Calu3 (cell line): ENCODE data around the gene MOXD1. TPM values are rescaled to one million over a fixed set of nuclear protein-coding genes. Genes with fewer than 3 reads are reported as not detected.

ENCODE experiments used
- BruUV-seq: library from RNA; stranded (reverse); fragments of 400-500 nt; replicated peaks from 2 replicates; lab custom pipeline; 2021; lab: Mats Ljungman, UMichigan
- CTCF ChIA-PET: fragments of 300-600 bp; sonication (Branson Sonifier 250); formaldehyde crosslinking; loops from one replicate; lab custom pipeline; 2022; ENCODE audit warnings: antibody characterized with exemption; lab: Charles Lee
- DNase-seq: peaks from one replicate; pipeline ENCODE4 v3.0.0; 2022
- H3K27ac Mint-ChIP-seq: one replicate; pipeline ENCODE4 v1.8.0; 2022; ENCODE audit warnings: mixed read lengths; ENCODE audit not compliant: unreplicated experiment
- H3K27me3 Mint-ChIP-seq: one replicate; pipeline ENCODE4 v1.8.0; 2022; ENCODE audit warnings: mixed read lengths; ENCODE audit not compliant: unreplicated experiment
- H3K36me3 Mint-ChIP-seq: one replicate; pipeline ENCODE4 v1.8.0; 2022; ENCODE audit warnings: mild to moderate bottlenecking, moderate library complexity, mixed read lengths; ENCODE audit not compliant: insufficient read depth, unreplicated experiment
- H3K4me1 Mint-ChIP-seq: one replicate; pipeline ENCODE4 v1.8.0; 2022; ENCODE audit warnings: mild to moderate bottlenecking, low read depth, mixed read lengths; ENCODE audit not compliant: unreplicated experiment
- H3K4me3 Mint-ChIP-seq: one replicate; pipeline ENCODE4 v1.8.0; 2022; ENCODE audit warnings: mild to moderate bottlenecking, low read depth, moderate library complexity, mixed read lengths; ENCODE audit not compliant: unreplicated experiment
- H3K9me3 Mint-ChIP-seq: one replicate; pipeline ENCODE4 v1.8.0; 2022; ENCODE audit warnings: low read depth, mixed read lengths; ENCODE audit not compliant: unreplicated experiment
- intact Hi-C: fragments of 100-400 bp; cut with micrococcal nuclease; formaldehyde crosslinking; loops from one replicate; pipeline ENCODE4 v1.10.0; 2022; ENCODE audit not compliant: unreplicated experiment
- total RNA-seq: library from RNA; stranded (reverse); gene quantifications from 2 replicates; pipeline ENCODE4 v1.2.3, GENCODE V29; 2022
- TF ChIP-seq, protein P1 (sequence below): fragments of 200-600 bp; IDR thresholded peaks from one replicate; pipeline ENCODE4 v1.8.0; 2022; ENCODE audit warnings: antibody characterized with exemption; ENCODE audit not compliant: unreplicated experiment

The MOXD1 gene
- total RNA-seq, 1 experiment from 2014 or later = 13.6 TPM

GRCh38 chr6:132259070-132259469 is 142.2 kb downstream of the MOXD1 start:
- Mint-ChIP-seq H3K4me3 (no peak overlapping the region), H3K4me1 (no peaks in the 10 kb centered on the region), H3K27me3 (no peaks in the 10 kb centered on the region), H3K27ac (no peak overlapping the region), H3K9me3 (no peaks in the 10 kb centered on the region), H3K36me3 (no peaks in the 10 kb centered on the region)
- intact Hi-C loops = loop anchor here (1.0 kb wide), 1 partner anchor 334 kb away; no protein-coding TSS in a partner anchor
- CTCF ChIA-PET = interaction anchor here (0.6 to 2.5 kb wide), 7 partner anchors 12 to 343 kb away, joined by 3 to 12 read pairs (median 6); no protein-coding TSS in a partner anchor
- peak; percentile 19 for DNase-seq
- TF ChIP-seq, protein P1, sequence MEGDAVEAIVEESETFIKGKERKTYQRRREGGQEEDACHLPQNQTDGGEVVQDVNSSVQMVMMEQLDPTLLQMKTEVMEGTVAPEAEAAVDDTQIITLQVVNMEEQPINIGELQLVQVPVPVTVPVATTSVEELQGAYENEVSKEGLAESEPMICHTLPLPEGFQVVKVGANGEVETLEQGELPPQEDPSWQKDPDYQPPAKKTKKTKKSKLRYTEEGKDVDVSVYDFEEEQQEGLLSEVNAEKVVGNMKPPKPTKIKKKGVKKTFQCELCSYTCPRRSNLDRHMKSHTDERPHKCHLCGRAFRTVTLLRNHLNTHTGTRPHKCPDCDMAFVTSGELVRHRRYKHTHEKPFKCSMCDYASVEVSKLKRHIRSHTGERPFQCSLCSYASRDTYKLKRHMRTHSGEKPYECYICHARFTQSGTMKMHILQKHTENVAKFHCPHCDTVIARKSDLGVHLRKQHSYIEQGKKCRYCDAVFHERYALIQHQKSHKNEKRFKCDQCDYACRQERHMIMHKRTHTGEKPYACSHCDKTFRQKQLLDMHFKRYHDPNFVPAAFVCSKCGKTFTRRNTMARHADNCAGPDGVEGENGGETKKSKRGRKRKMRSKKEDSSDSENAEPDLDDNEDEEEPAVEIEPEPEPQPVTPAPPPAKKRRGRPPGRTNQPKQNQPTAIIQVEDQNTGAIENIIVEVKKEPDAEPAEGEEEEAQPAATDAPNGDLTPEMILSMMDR = peak; percentile 35
- no TSS peak for BruUV-seq

DNA sequence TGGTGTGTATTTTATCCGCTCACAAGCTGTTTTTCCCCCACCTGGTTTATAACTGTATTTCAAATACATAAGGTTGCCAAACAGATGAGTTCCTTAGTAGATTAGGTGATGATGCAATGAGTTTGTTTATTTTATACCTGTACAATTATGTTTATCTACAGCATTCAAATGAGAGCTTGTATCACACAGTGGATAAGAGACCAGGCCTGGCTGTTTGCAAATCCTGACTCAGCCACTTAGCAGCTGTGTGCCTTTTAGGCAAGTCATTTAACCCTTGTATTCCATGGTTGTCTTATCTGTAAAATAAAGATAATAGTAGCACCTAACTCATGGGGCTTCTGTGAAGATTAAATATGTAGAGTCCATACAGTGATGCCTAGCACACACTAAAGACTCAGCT is 143.7 kb downstream of the MOXD1 start:
- TF ChIP-seq, protein P1 = no peak
- no peaks in the 10 kb centered on the region for H3K27me3 Mint-ChIP-seq
- no peaks in the 10 kb centered on the region for H3K36me3 Mint-ChIP-seq
- H3K4me3 Mint-ChIP-seq = no peak overlapping the region
- H3K9me3 Mint-ChIP-seq = no peaks in the 10 kb centered on the region
- BruUV-seq = no TSS peak
- DNase-seq = no peak
- intact Hi-C loops = no loop called here
- H3K4me1 Mint-ChIP-seq = no peaks in the 10 kb centered on the region
- H3K27ac Mint-ChIP-seq = no peak overlapping the region
- CTCF ChIA-PET = interaction anchor here (1.6 to 2.5 kb wide), 2 partner anchors 333 to 342 kb away, joined by 4 to 12 read pairs; no protein-coding TSS in a partner anchor

DNA sequence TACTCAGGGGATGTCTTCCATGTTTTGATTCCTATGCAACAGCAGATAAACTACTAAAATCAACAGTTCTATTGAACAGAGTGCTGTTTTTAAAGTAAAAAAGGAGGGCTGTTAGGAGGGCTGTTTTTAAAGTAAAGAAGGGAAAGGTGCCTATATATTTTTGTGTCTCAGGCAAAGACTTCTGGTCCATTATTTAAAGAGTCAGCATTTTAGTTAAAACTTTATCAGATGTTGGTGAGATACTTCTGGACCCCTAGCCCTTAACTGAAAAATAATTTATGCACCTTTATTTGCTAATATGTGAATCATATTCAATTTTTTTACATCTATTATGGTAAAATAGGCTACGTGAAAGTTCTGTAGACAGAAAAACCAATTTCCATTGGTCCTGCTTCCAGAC is 144.8 kb downstream of the MOXD1 start:
- Mint-ChIP-seq H3K4me1 (no peaks in the 10 kb centered on the region), H3K27me3 (no peaks in the 10 kb centered on the region), H3K9me3 (no peaks in the 10 kb centered on the region), H3K36me3 (no peaks in the 10 kb centered on the region), H3K4me3 (no peak overlapping the region), H3K27ac (no peak overlapping the region)
- intact Hi-C loops = no loop called here
- CTCF ChIA-PET = no interaction called here
- TF ChIP-seq, protein P1 = no peak
- no TSS peak for BruUV-seq
- no peak for DNase-seq

GRCh38 chr6:132253906-132254305 is 147.4 kb downstream of the MOXD1 start:
- TF ChIP-seq, protein P1 = no peak
- no TSS peak for BruUV-seq
- H3K36me3 Mint-ChIP-seq = no peaks in the 10 kb centered on the region
- no peaks in the 10 kb centered on the region for H3K9me3 Mint-ChIP-seq
- DNase-seq = no peak
- H3K4me3 Mint-ChIP-seq = no peak overlapping the region
- H3K27ac Mint-ChIP-seq = no peak overlapping the region
- H3K27me3 Mint-ChIP-seq = no peaks in the 10 kb centered on the region
- no peaks in the 10 kb centered on the region for H3K4me1 Mint-ChIP-seq
- CTCF ChIA-PET = no interaction called here
- intact Hi-C loops = no loop called here
